ENCODE measurements around the gene ITCH. TPM values are rescaled to one million over a fixed set of nuclear protein-coding genes. Genes with fewer than 3 reads are reported as not detected.
A peak's percentile ranks its signal among the peaks of the same experiment; 100 is the strongest.
"Not testable (repeated sequence)": the region's sequence is repeated elsewhere in the genome, so short reads cannot be mapped to it uniquely, and the experiment has no call there.

Gene ITCH
- polyA plus RNA-seq, 3 donors from 2014 or later: 27.3 to 72.5 (median 35.7) TPM

DNA sequence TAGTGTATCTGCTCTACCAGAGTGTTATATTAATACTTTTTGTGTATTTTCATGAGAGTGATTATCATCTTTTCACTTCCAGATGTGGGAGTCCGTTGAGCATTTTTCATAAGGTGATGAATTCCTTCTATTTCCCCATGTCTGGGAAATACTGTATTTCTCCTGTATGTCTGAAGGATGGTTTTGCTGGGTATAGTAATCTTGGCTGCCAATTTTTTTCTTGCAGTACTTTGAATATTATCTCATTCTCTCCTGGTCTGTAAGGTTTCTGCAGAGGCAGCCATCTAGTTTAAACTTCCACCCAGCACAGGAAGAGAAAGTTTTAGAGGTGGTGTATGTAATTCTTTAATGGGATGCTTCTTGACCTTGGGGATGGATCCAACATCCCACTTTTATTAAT is 137.8 kb downstream of the ITCH start:
- Mint-ChIP-seq H3K36me3 (peaks cover 39 to 60% (median 41%) of the 10 kb centered on the region in 3 donors), H3K27ac (peak overlapping the region; percentile 17 to 87 (median 57)), H3K9me3 (peaks cover 0 to 5% (median 4%) of the 10 kb centered on the region in 6 donors), H3K27me3 (ENCODE audit: low read depth in 3 of 3) (peaks cover 2 to 5% (median 2%) of the 10 kb centered on the region in 3 donors), H3K4me1 (peaks cover 32 to 41% of the 10 kb centered on the region in 2 donors), H3K4me3 (peak overlapping the region in 1 of 5 donors; percentile 6)
- no peak for DNase-seq

DNA sequence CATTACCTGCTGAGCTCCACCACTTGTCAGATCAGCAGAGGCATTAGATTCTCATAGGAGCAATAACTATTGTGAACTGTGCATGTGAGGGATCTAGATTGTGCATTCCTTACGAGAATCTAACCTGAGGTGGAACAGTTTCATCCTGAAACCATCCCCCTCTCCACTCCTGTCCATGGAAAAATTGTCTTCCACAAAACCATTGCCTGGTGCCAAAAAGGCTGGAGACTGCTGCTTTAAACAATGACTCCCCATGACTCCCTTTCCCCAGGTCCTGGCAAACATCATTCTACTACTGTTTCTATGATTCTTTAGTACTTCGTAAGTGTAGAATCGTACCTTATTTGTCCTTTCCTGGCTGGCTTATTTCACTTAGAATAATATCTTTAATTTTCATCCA is 143.4 kb downstream of the ITCH start:
- H3K4me1 Mint-ChIP-seq: peaks cover 2 to 25% of the 10 kb centered on the region in 2 donors

GRCh38 chr20:34507702-34508413 is 144.8 kb downstream of the ITCH start:
- H3K9me3 Mint-ChIP-seq: no peaks in the 10 kb centered on the region
- H3K27ac Mint-ChIP-seq: peak overlapping the region in 4 of 6 donors; percentile 9 to 44 (median 16)
- no peak overlapping the region for H3K4me3 Mint-ChIP-seq
- peaks cover 7 to 35% (median 15%) of the 10 kb centered on the region in 3 donors for H3K36me3 Mint-ChIP-seq
- DNase-seq: no peak
- H3K27me3 Mint-ChIP-seq (ENCODE audit: low read depth in 3 of 3): peaks cover 0 to 4% (median 2%) of the 10 kb centered on the region in 3 donors
- H3K4me1 Mint-ChIP-seq: peaks cover 3 to 27% of the 10 kb centered on the region in 2 donors

More for the DNA sequence above, 143.4 kb downstream of the ITCH start:
- Mint-ChIP-seq H3K27me3 (ENCODE audit: low read depth in 3 of 3) (peaks cover 0 to 4% (median 2%) of the 10 kb centered on the region in 3 donors), H3K27ac (peak overlapping the region in 3 of 6 donors; percentile 29 to 53 (median 33)), H3K4me3 (no peak overlapping the region), H3K9me3 (peaks cover 0 to 1% (median 0%) of the 10 kb centered on the region in 6 donors), H3K36me3 (peaks cover 7 to 38% (median 20%) of the 10 kb centered on the region in 3 donors)
- no peak for DNase-seq

GRCh38 chr20:34510575-34510974 is 147.5 kb downstream of the ITCH start:
- DNase-seq: no peak
- Mint-ChIP-seq H3K27ac (peak overlapping the region in 5 of 6 donors; percentile 24 to 68 (median 37)), H3K4me3 (no peak overlapping the region), H3K9me3 (no peaks in the 10 kb centered on the region), H3K4me1 (peaks cover 16 to 53% of the 10 kb centered on the region in 2 donors), H3K36me3 (peaks cover 4 to 19% (median 11%) of the 10 kb centered on the region in 3 donors), H3K27me3 (ENCODE audit: low read depth in 3 of 3) (peaks cover 1 to 11% (median 6%) of the 10 kb centered on the region in 3 donors)

GRCh38 chr20:34511891-34512265 is 148.8 kb downstream of the ITCH start:
- no peak for DNase-seq
- Mint-ChIP-seq H3K4me3 (no peak overlapping the region), H3K9me3 (peaks cover 0 to 2% (median 0%) of the 10 kb centered on the region in 6 donors), H3K27ac (peak overlapping the region; percentile 4 to 80 (median 36)), H3K27me3 (ENCODE audit: low read depth in 3 of 3) (peaks cover 9 to 24% (median 15%) of the 10 kb centered on the region in 3 donors), H3K36me3 (peaks cover 4 to 13% (median 7%) of the 10 kb centered on the region in 3 donors), H3K4me1 (peaks cover 24 to 56% of the 10 kb centered on the region in 2 donors)

- H3K27me3 Mint-ChIP-seq (ENCODE audit: low read depth in 3 of 3): peaks cover 9 to 24% (median 18%) of the 10 kb centered on the region in 3 donors
- no peak overlapping the region for H3K4me3 Mint-ChIP-seq
- H3K27ac Mint-ChIP-seq: peak overlapping the region; percentile 4 to 80 (median 62)
- peaks cover 4 to 13% (median 7%) of the 10 kb centered on the region in 3 donors for H3K36me3 Mint-ChIP-seq
- peaks cover 0 to 2% (median 0%) of the 10 kb centered on the region in 6 donors for H3K9me3 Mint-ChIP-seq
- DNase-seq: no peak
- peaks cover 26 to 60% of the 10 kb centered on the region in 2 donors for H3K4me1 Mint-ChIP-seq
Measured at GRCh38 chr20:34512266-34512954, 149.3 kb downstream of the ITCH start.

DNA sequence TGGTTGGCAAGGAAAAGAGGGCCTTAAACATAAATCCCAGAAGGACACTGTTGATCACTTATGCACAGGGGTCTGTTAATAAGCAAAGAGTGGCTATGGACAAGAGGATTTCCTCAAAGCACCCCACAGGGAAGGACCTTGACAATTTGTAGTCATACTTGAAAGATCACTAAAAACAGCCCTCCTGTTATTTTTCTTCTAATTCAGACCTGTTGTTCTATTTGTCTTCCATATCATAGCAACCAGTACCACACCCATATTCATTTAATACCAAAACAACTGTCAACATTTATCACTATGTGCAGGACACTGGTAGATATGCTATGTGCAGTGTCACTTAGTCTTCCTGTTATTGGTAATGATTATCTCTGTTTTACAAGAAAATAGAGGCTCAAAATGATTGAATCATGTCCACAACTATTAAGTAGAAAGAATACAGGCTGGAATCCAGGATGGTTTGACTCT is 149.9 kb downstream of the ITCH start:
- Mint-ChIP-seq H3K27ac (peak overlapping the region in 5 of 6 donors; percentile 41 to 80 (median 66)), H3K4me3 (peak overlapping the region in 1 of 5 donors; percentile 21), H3K9me3 (peaks cover 0 to 2% (median 0%) of the 10 kb centered on the region in 6 donors), H3K27me3 (ENCODE audit: low read depth in 3 of 3) (peaks cover 9 to 24% (median 18%) of the 10 kb centered on the region in 3 donors), H3K36me3 (peaks cover 3 to 10% (median 4%) of the 10 kb centered on the region in 3 donors), H3K4me1 (peaks cover 29 to 63% of the 10 kb centered on the region in 2 donors)
- peak in 1 of 3 donors; percentile 14 for DNase-seq

- not testable (repeated sequence) for H3K36me3 Mint-ChIP-seq, H3K9me3 Mint-ChIP-seq, DNase-seq
- peak overlapping the region in 5 of 6 donors; percentile 17 to 98 (median 93) for H3K27ac Mint-ChIP-seq
- peak overlapping the region in 2 of 5 donors; percentile 6 to 7 for H3K4me3 Mint-ChIP-seq
- peaks cover 9 to 24% (median 20%) of the 10 kb centered on the region in 3 donors for H3K27me3 Mint-ChIP-seq (ENCODE audit: low read depth in 3 of 3)
- peaks cover 37 to 72% of the 10 kb centered on the region in 2 donors for H3K4me1 Mint-ChIP-seq
Measured at GRCh38 chr20:34514034-34514433, 151.0 kb downstream of the ITCH start.

GRCh38 chr20:34514897-34515483 is 151.9 kb downstream of the ITCH start:
- Mint-ChIP-seq H3K36me3 (peaks cover 0 to 5% (median 0%) of the 10 kb centered on the region in 3 donors), H3K4me1 (peaks cover 37 to 75% of the 10 kb centered on the region in 2 donors), H3K27ac (peak overlapping the region; percentile 93 to 99 (median 96)), H3K9me3 (peaks cover 0 to 2% (median 0%) of the 10 kb centered on the region in 6 donors), H3K27me3 (ENCODE audit: low read depth in 3 of 3) (peaks cover 9 to 24% (median 20%) of the 10 kb centered on the region in 3 donors), H3K4me3 (peak overlapping the region; percentile 96 to 99 (median 98))
- no peak for DNase-seq

DNA sequence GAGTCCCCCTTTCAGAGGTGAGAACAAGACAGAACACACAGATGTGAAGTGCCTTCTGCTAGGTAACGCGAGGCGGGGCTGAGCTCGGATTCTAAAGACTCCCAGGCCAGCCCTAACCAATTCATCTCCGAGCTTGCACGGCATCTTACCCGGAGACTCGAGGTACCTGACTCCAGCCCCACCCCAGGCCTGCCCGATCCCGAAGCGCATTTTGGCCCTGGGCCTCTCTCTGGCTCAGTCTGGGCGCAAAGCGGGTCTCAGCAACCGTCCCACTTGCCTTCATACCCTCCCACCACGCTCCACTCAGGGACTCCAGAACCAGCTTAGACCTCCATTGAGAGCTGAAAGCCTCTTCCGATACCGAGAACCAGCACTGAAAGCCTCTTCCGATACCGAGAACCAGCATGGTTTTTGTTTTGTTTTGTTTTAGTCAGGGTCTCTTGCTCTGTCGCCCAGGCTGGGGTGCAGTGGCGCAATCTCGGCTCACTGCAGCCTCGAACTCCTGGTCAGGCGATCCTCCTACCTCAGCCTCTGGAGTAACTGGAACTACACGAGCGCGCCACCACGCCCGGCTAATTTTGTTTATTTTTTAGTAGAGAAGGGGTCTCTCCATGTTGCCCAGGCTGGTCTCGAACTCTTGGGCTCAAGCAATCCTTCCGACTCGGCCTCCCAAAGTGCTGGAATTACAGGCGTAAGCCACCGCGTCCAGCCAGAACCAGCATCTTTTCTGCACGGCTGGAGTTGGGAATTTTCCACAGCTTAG is 152.6 kb downstream of the ITCH start:
- peaks cover 9 to 24% (median 18%) of the 10 kb centered on the region in 3 donors for H3K27me3 Mint-ChIP-seq (ENCODE audit: low read depth in 3 of 3)
- H3K36me3 Mint-ChIP-seq: peaks cover 0 to 2% (median 0%) of the 10 kb centered on the region in 3 donors
- peaks cover 39 to 79% of the 10 kb centered on the region in 2 donors for H3K4me1 Mint-ChIP-seq
- H3K9me3 Mint-ChIP-seq: peaks cover 0 to 2% (median 0%) of the 10 kb centered on the region in 6 donors
- H3K27ac Mint-ChIP-seq: peak overlapping the region; percentile 93 to 99 (median 96)
- peak; percentile 32 to 52 (median 39) for DNase-seq
- peak overlapping the region; percentile 96 to 99 (median 98) for H3K4me3 Mint-ChIP-seq

DNA sequence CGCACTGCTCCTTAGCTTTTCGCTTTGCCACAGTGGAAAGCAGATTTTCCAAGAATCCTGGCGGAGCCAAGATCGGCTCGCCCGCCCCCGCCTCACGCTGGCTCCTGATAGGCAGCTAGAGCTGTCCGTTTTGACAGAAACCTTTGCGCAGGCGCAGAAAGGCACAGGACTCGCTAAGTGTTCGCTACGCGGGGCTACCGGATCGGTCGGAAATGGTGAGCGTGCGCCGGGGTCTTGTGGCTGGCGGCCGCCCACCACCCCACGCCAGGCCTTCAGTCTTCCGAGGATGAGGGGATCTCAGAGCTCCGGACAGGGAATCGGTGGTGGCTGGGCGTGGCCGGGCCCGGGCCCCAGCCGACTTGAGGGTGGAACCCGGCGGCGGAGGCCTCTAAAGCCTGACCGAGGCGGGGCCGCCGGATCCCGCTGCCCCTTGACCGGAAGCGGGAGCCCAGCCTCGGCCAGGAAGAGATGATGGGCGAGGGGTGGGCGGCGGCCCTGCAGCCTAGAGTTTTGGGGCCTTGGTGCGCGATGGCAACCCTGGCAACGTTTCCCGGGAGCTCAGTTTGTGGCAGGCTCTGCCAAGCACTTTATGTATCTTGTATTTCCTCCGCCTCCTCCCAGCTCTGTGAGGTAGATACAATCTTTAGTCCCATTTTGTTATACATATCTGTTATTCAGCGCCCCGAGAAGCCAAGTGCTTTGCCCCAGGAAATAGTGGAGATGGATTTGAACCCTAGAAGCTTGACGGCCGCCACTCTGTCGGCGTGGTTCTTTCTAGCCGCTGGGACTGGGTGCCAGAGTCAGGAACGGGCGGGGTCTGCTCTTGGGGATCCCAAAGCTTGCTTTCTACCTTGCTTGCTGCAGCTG is 153.4 kb downstream of the ITCH start, which contains the start of gene DYNLRB1:
DYNLRB1 (plus strand) TSS at position 176 of the 867 bp plus-strand sequence; CDS start at position 213, 37 bp downstream.
- Mint-ChIP-seq H3K36me3 (peaks cover 0 to 2% (median 0%) of the 10 kb centered on the region in 3 donors), H3K4me1 (peaks cover 40 to 81% of the 10 kb centered on the region in 2 donors), H3K27me3 (ENCODE audit: low read depth in 3 of 3) (peaks cover 9 to 24% (median 18%) of the 10 kb centered on the region in 3 donors), H3K27ac (peak within 1 kb of the TSS; percentile 93 to 99 (median 96)), H3K4me3 (peak within 1 kb of the TSS; percentile 96 to 99 (median 98)), H3K9me3 (peaks cover 0 to 2% (median 0%) of the 10 kb centered on the region in 6 donors)
- peak; percentile 91 to 93 (median 93) for DNase-seq

Data from immature natural killer cell (primary cell).